K562 (cell line): ENCODE results near the gene HS6ST1. TPM values are rescaled to one million over a fixed set of nuclear protein-coding genes. Genes with fewer than 3 reads are reported as not detected.

Source experiments
- ATAC-seq: fragments of 200-7000 bp; cut with Tn5 transposase; 3 replicates; pipeline ENCODE4 v1.9.1; 2020; ENCODE audit warnings: moderate library complexity
- BruUV-seq: library from RNA; stranded (reverse); fragments of 400-500 nt; replicated peaks from 2 replicates; lab custom pipeline; 2021; lab: Mats Ljungman, UMichigan
- CTCF ChIA-PET: fragments of 300-600 bp; formaldehyde crosslinking; extraction: SDS; loops from one replicate; lab custom pipeline; 2021; ENCODE audit warnings: low intra/inter-chr PET ratio; lab: Yijun Ruan, JAX
- POLR2A ChIA-PET: fragments of 300-600, 350-650 bp; sonication (Branson Sonifier 250); formaldehyde crosslinking; extraction: SDS; loops from one replicate; lab custom pipeline; 2021; ENCODE audit warnings: antibody characterized with exemption, inconsistent platforms; lab: Yijun Ruan, JAX
- DNase-seq, 4 experiments: peaks; one replicate each; pipeline versions ENCODE4 v3.0.0 to v3.0.0-alpha.2; 2011 to 2018; ENCODE audit warnings: low spot score in 3 of 4, mixed read lengths in 3 of 4; ENCODE audit errors: extremely low read depth in 1 of 4
- FAIRE-seq: peaks from 2 replicates; lab custom pipeline; 2011; peaks lifted over from hg19 to GRCh38; lab: Jason Lieb, UNC
- H2AFZ ChIP-seq: 2 replicates; pipeline ENCODE4 v1.6.0; 2011; ENCODE audit warnings: low read depth, low read length, control low read depth, inconsistent platforms
- H3K27ac ChIP-seq: fragments of 200-600 bp; 3 replicates; pipeline ENCODE4 v1.8.0; 2011; ENCODE audit warnings: low read depth, mild to moderate bottlenecking, control low read depth, inconsistent platforms, low read length, moderate library complexity, mixed read lengths; ENCODE audit errors: extremely low read depth
- H3K27me3 ChIP-seq, 2 experiments: fragments of 300-600 bp in 1 of 2; 2 replicates in 1 of 2; 3 replicates in 1 of 2; pipeline versions ENCODE4 v1.6.0 to v1.8.0; 2011; ENCODE audit warnings: inconsistent platforms in 2 of 2, low read length in 2 of 2, mild to moderate bottlenecking in 1 of 2, mixed read lengths in 1 of 2, moderate library complexity in 1 of 2; ENCODE audit not compliant: control insufficient read depth in 2 of 2, insufficient read depth in 2 of 2
- H3K36me3 ChIP-seq: fragments of 300-600 bp; 3 replicates; pipeline ENCODE4 v1.8.0; 2011; ENCODE audit warnings: mild to moderate bottlenecking, low read length, inconsistent platforms; ENCODE audit not compliant: control insufficient read depth, insufficient read depth
- H3K4me1 ChIP-seq, 2 experiments: fragments of 200-600 bp in 1 of 2; replicated peaks in 1 of 2; 2 replicates in 1 of 2; 3 replicates in 1 of 2; pipeline versions ENCODE4 v1.5.1 to v1.8.0; 2011; ENCODE audit warnings: inconsistent platforms in 2 of 2, low read length in 2 of 2, mild to moderate bottlenecking in 1 of 2, mixed read lengths in 1 of 2, moderate library complexity in 1 of 2; ENCODE audit not compliant: control insufficient read depth in 2 of 2, insufficient read depth in 2 of 2
- H3K4me2 ChIP-seq: 2 replicates; pipeline ENCODE4 v1.6.1; 2011; ENCODE audit warnings: low read length, control low read depth, inconsistent platforms, mixed read lengths; ENCODE audit not compliant: insufficient read depth
- H3K4me3 ChIP-seq: fragments of 200-600 bp; sonication (generic), shearing (Covaris generic); 2 replicates; pipeline ENCODE4 v1.5.1; 2016; ENCODE audit warnings: control low read depth, inconsistent platforms
- H3K79me2 ChIP-seq: fragments of 200-600 bp; 3 replicates; pipeline ENCODE4 v1.8.0; 2011; ENCODE audit warnings: low read length, inconsistent platforms; ENCODE audit not compliant: control insufficient read depth, insufficient read depth
- H3K9ac ChIP-seq, 2 experiments: 2 replicates each; pipeline versions ENCODE4 v1.6.0 to v1.6.1; 2011; ENCODE audit warnings: low read depth in 2 of 2, low read length in 2 of 2, control low read depth in 1 of 2, inconsistent platforms in 1 of 2, mild to moderate bottlenecking in 1 of 2, mixed read lengths in 1 of 2; ENCODE audit not compliant: insufficient read depth in 1 of 2
- H3K9me1 ChIP-seq: one replicate; pipeline ENCODE4 v1.6.0; 2011; ENCODE audit warnings: inconsistent platforms, mild to moderate bottlenecking, low read length, moderate library complexity; ENCODE audit not compliant: control insufficient read depth, insufficient read depth
- H3K9me3 ChIP-seq: replicated peaks from 2 replicates; pipeline ENCODE4 v1.5.1; 2011; ENCODE audit warnings: low read depth, low read length, inconsistent platforms; ENCODE audit not compliant: control insufficient read depth, insufficient read depth
- H4K20me1 ChIP-seq: replicated peaks from 2 replicates; pipeline ENCODE4 v1.6.1; 2011; ENCODE audit warnings: low read length, inconsistent platforms, mixed read lengths; ENCODE audit not compliant: control insufficient read depth, insufficient read depth
- CHD4 ChIP-seq: fragments of 200-600 bp; sonication (generic); IDR thresholded peaks from 3 replicates; pipeline ENCODE4 v1.6.1; 2012; ENCODE audit warnings: low read depth, mild to moderate bottlenecking, mixed read lengths, low read length, inconsistent platforms; ENCODE audit not compliant: insufficient read depth, insufficient replicate concordance, poor library complexity, severe bottlenecking
- TEAD2 ChIP-seq: fragments of 450-650 bp; IDR thresholded peaks from 2 replicates; pipeline ENCODE4 v1.6.1; 2016; ENCODE audit warnings: missing genetic modification characterization, control low read depth, missing compliant biosample characterization
- WGBS: fragments of 100-300 bp; shearing (Covaris generic); methylation state at CpG from one replicate; pipeline ENCODE4 v1.1.6; 2016; ENCODE audit warnings: low coverage, mixed read lengths; ENCODE audit not compliant: insufficient coverage; ENCODE audit errors: missing lambda C conversion rate; 5-methylcytosine and 5-hydroxymethylcytosine counted together
- in situ Hi-C: fragments of 300-500 bp; cut with MboI; formaldehyde crosslinking; loops from 4 replicates; pipeline ENCODE4 v1.15.0; 2018; ENCODE audit warnings: inconsistent platforms, mixed read lengths
- intact Hi-C: fragments of 100-400 bp; cut with micrococcal nuclease; formaldehyde crosslinking; loops from 2 replicates; pipeline ENCODE4 v1.14.2; 2022
- polyA plus RNA-seq, 8 experiments: library from polyadenylated mRNA; depleted of rRNA in 4 of 8; stranded (reverse) in 5 of 8; unstranded in 3 of 8; fragments of >200 nt; fragmentation: Nextera tagmentation in 2 of 8; fragmentation: Illumina TruSeq in 1 of 8; extraction: Ambion mirVana in 2 of 8; extraction: Trizol in 1 of 8; gene quantifications; 2 replicates each; pipeline versions ENCODE4 v1.2.1 to v1.2.3, GENCODE V29; 2011 to 2014; ENCODE audit warnings: inconsistent platforms in 1 of 8, missing spikeins in 1 of 8
- total RNA-seq, 7 experiments: library from RNA; depleted of rRNA in 6 of 7; stranded (reverse); fragments of >200 nt in 6 of 7; fragmentation: Illumina TruSeq in 2 of 7; extraction: Trizol in 2 of 7; gene quantifications; 2 replicates each; pipeline versions ENCODE4 v1.2.1 to v1.2.3, GENCODE V29; 2011 to 2021; ENCODE audit warnings: low replicate concordance in 1 of 7
- TF ChIP-seq, protein P1 (sequence below): sonication (generic); formaldehyde crosslinking; IDR thresholded peaks from 2 replicates; pipeline ENCODE4 v1.8.1; 2023; ENCODE audit warnings: mild to moderate bottlenecking, missing genetic modification reagents

Gene HS6ST1
- total and polyA plus RNA-seq, 9 of the 15 experiments (the other 6 are each of a cell fraction or from before 2014, with no cell fraction given), result 0.06 to 7.4 (median 3.8) TPM

DNA sequence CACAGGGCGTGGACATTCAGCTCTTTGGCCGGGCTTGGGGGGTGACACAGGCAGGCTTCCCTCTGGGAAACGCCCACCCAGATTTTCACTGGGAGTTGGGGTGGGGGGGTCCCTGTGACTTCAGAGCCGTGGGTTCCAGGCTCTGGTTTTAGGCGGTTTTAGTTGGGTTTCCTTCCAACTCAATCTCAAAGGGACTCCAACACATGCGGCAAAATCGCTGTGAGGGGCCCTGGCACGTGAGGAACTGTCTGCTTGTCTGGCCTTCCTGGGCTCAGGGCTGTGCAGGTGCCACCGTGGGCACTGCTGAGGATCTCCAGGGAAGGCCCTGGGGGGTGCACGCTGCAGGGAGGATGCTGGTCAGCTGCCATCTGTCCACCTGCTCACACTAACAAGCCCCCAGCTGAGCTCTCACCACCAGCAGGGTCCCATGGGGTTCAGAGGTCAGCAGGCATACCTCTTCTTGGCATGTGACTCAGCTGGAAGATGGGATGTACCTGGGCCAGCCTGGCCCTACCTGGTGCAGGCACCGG, 11.7 kb downstream of the HS6ST1 start:
- Histone ChIP-seq H3K27me3 (no peaks in the 10 kb centered on the region), H3K79me2 (no peaks in the 10 kb centered on the region), H3K4me1 (peaks cover 29 to 55% of the 10 kb centered on the region in 2 experiments), H3K27ac (no peak overlapping the region), H3K4me3 (no peak overlapping the region), H3K9ac (no peak overlapping the region; a peak in 1 of 4 replicates), H4K20me1 (peaks cover 50% of the 10 kb centered on the region), H3K36me3 (no peaks in the 10 kb centered on the region), H3K9me3 (no peaks in the 10 kb centered on the region), H3K4me2 (no peak overlapping the region), H3K9me1 (peaks cover 6% of the 10 kb centered on the region), H2AFZ (no peak overlapping the region)
- in situ Hi-C loops (no loop called here), intact Hi-C loops (loop anchor here (5.0 to 10.0 kb wide), 2 partner anchors 130 to 242 kb away; no protein-coding TSS in a partner anchor)
- TF ChIP-seq, protein P1, sequence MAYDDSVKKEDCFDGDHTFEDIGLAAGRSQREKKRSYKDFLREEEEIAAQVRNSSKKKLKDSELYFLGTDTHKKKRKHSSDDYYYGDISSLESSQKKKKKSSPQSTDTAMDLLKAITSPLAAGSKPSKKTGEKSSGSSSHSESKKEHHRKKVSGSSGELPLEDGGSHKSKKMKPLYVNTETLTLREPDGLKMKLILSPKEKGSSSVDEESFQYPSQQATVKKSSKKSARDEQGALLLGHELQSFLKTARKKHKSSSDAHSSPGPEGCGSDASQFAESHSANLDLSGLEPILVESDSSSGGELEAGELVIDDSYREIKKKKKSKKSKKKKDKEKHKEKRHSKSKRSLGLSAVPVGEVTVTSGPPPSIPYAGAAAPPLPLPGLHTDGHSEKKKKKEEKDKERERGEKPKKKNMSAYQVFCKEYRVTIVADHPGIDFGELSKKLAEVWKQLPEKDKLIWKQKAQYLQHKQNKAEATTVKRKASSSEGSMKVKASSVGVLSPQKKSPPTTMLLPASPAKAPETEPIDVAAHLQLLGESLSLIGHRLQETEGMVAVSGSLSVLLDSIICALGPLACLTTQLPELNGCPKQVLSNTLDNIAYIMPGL (CRISPR knock-in tag), result no peak
- TF ChIP-seq CHD4, result no peak
- TF ChIP-seq TEAD2 (tag), result no peak
- ATAC-seq (no peak), DNase-seq (no peak), FAIRE-seq (no peak)
- WGBS, result 70% methylated on average over 11 of the region's 11 CpGs
- no TSS peak for BruUV-seq
- CTCF ChIA-PET, result interaction anchor here (1.0 kb wide), 1 partner anchor 127 kb away, joined by 3 read pairs; no protein-coding TSS in a partner anchor
- POLR2A ChIA-PET, result interaction anchor here (0.5 to 1.0 kb wide), 2 partner anchors 11 to 83 kb away, joined by 4 to 5 read pairs; no protein-coding TSS in a partner anchor
